IPS-18c (cell line): ENCODE measurements around the gene ZNF526.
"Not testable (repeated sequence)": the region's sequence is repeated elsewhere in the genome, so short reads cannot be mapped to it uniquely, and the experiment has no call there.

Experiments used
- H3K4me3 ChIP-seq: 2 replicates; pipeline ENCODE4 v1.7.0; 2013; ENCODE audit warnings: low read depth, mild to moderate bottlenecking, low read length, moderate library complexity; ENCODE audit not compliant: insufficient read depth
- H3K9me3 ChIP-seq: one replicate; pipeline ENCODE4 v1.6.1; 2013; ENCODE audit warnings: mild to moderate bottlenecking, low read length, moderate library complexity; ENCODE audit not compliant: control insufficient read depth, insufficient read depth

Gene ZNF526

GRCh38 chr19:42250183-42250665, 30.1 kb downstream of the ZNF526 start:
- H3K9me3 ChIP-seq: no peaks in the 10 kb centered on the region
- no peak overlapping the region for H3K4me3 ChIP-seq

DNA sequence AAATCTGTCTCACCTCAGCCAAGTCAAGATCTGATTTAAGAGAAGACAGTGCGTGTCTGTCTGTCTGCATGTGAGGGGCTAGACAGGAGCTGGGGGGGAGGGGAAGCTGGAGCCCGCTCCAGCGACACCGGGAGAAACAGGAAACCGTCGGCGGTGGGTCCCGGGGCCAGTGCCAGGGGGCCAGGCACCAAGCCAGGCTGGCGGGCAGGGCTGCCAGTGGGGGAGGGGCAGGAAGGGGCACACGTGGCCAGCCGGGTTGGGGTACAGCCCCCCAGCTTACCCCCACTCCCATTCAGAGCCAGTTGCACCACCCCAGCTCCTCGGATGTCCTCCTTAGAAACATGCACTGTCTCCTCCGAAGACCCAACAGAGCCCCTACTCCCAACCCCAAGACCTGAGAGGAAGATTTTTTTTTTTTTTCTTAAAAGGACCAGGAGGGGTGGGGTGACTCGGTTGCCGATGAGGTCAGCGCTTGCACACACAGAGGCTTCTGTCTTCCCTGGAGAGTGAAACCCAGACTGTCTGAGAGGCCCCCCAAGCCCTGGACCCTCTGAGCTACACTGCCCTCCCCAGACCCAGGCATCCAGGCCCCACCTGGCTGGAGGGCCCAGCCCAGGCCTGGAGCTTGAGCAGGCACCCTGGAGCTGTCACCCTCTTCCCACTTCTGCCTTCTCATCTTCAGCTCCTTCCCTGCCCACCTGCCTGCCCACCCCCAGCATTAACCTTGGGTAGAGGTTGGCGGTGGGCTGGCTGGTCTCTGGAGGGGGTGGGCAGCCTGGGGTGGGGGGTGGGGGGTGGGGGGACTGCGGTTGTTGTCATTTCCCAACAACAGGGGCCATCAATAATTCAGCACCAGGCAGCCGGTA, 30.8 kb downstream of the ZNF526 start:
- Histone ChIP-seq H3K9me3 (no peaks in the 10 kb centered on the region), H3K4me3 (no peak overlapping the region)

DNA sequence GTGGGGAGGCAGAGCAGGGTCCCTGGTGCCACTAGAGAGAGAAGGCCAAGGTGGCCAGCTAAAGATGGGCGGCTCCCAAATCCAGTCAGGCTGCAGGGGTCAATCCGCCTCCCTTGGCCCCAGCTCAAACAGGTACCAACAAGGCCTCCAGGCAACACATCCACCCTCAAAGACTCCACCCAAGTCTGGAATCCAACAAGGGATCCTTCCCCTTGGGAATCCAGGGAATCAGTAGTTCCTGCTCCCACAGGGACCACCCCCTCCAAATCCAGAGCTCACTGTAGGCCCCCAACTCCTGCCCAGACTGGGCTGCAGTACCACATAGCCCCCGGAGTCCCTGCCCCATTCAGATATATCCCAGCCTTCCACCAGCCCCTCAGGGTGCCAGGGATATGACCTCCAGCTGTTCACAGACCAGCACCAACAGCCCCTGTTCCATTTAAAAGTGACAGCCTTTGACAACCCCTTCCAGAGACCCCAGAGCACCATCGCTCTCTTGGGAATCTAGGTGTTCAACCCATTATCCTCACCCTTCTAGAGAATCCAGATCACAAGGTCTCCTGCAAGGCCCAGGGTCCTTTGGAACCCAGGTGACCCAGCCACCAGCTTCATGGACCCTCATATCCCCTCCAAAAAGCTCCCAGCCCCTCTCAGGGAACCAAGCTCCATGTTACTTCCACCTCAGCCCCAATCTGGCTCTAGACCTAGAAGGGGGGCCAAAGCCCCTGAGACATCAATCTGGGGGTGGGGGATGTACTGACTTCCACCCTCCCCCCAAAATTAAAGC, 31.7 kb downstream of the ZNF526 start:
- H3K4me3 ChIP-seq: peak overlapping the region; percentile 24
- no peaks in the 10 kb centered on the region for H3K9me3 ChIP-seq

DNA sequence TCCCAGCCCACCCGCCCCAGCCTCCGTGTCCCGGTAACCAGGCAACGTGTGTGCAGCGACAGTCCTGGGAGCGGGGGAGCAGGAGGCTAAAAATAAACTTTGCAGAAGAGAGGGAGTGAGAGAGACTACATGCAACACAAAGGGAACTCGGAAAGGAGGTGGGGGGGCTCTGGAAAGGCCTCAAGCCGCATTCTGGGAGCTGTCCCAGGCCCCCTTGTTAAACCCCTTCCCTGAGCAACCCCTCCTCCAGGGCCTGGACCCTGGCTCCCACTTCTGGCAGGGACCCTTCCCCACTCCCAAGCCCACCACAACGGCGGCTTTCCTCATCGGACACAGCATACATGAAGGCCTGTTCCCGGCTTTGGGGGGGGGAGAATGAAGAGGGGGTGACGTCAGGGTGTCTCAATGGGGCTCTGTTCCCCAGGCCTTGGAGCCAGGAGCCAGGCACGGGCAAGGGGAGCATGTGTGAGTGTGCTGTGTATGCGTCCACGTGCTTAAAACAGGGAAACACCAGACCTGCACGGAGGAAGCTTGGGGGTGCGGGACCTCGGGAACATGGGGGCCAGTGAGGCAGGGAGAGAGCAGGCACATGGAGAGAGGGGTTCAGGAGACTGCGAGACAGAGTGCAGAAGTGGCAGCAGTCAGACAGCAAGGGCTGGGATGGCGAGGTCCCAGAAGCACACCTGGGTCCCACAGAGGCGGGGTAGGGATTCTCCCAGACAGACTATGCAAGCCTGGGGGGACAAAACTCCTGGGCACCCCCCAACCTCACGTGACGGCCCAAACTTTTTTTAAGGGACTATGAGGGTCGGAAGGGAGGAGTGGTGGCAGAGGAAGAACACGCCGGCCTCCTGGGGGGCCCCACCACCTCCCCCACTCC, 32.5 kb downstream of the ZNF526 start:
- no peaks in the 10 kb centered on the region for H3K9me3 ChIP-seq
- H3K4me3 ChIP-seq: peak overlapping the region; percentile 85

GRCh38 chr19:42253245-42254088, 33.4 kb downstream of the ZNF526 start:
- H3K9me3 ChIP-seq: no peaks in the 10 kb centered on the region
- H3K4me3 ChIP-seq: peak overlapping the region; percentile 85

DNA sequence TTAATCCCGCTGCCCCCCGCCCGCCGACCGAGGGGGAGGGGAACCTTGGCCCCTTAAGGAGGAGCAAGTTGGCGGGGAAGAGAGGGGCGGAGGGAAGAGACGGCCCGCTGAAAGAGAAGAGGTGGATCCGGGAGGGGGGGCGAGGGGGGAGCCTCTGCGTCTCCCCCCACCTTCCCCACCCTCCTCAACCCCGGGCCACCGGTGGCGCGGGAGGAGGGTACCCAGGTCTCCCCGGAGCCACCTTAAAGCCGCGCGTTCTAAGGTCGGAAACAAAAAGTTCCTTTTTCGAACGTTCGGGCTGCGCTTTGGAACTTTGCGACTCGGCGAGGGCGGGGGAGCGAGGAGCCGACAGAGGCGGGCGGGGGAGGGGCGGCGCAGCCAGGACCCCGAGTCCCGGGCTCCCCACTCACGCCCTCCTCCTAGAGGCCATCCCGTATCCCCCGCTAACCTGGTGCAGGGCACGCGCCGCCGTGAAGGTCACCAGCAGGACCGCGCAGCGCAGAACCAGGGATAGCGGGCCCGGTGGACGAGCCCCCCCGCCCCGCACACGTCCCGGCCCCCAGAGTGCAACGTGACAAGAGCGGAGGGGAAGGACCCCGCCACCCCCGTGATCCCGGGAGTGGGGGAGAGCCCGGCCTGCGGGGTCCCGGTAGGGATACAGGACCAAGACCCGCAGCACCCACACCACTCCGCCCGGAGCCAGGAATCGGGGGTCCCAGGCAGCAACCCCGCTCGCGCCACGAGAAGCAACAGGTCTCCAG, 34.2 kb downstream of the ZNF526 start:
- Histone ChIP-seq H3K4me3 (peak overlapping the region; percentile 82), H3K9me3 (no peaks in the 10 kb centered on the region)

GRCh38 chr19:42254850-42255765, 35.0 kb downstream of the ZNF526 start, which contains the start of gene ERF:
Gene ERF, minus strand, starts transcription at chr19:42255128. Its CDS starts 129 bp downstream, at chr19:42254999.
- peak within 1 kb of the TSS; percentile 82 for H3K4me3 ChIP-seq
- no peaks in the 10 kb centered on the region for H3K9me3 ChIP-seq

DNA sequence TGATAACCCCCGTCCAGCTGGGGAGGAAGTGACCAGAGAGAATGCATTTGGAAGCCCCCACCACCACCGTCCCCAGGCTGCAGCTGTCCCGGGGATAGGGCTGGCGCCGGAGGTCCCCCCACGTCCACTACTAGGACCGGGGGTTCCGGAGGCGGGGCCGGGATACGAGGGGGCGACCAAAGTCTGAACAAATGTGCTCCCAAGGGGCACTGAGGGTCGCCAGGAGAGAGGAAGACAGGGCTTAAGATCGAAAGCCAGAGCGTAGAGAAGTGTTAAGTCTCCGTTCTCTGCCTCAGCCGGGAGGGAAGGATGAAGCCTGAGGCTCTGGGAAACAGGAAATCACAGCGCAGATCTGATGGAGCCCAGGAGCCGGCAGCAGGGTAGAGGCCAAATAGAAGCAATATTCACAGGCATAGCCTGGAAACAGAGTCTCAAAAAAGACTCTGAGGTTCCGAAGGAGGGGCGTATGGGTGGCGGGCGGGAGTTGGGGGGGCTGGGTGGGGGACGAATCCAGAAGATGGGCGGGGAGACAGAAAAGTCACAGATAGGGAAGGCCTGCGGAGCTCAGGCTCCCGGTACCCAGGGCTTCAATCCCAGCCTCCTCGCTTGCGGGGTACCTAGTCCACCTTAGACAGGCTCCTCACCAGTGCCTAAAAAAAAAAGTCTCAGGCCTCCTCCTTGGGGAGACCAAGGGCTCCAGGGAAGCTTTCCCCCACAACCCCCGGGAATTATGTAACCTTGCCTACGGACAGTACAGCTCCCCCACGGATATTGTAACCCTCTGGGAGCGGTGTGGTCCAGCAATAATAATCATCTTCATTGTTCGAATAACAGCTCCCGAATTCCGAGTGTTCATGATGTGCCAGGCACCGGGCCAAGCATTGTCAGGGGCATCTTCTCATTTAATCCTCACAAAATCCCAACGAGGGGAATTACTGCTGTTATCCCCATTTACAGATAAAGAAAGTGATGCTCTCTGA, 35.9 kb downstream of the ZNF526 start:
- H3K4me3 ChIP-seq: peak overlapping the region; percentile 64
- no peaks in the 10 kb centered on the region for H3K9me3 ChIP-seq

DNA sequence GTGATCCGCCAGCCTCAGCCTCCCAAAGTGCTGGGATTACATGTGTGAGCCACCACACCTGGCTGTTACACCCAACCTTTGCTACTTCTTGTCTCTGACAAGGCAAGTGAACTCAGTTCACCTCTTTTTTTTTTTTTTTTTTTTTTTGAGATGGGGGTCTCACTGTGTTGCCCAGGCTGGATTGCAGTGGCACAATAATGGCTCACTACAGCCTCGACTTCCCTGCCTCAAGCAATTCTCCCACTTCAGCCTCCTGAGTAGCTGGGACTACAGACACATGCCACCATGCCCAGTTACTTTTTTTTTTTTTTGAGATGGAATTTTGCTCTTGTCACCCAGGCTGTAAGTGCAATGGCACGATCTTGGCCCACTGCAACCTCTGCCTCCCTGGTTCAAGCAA, 37.7 kb downstream of the ZNF526 start:
- H3K4me3 ChIP-seq, H3K9me3 ChIP-seq: not testable (repeated sequence)

DNA sequence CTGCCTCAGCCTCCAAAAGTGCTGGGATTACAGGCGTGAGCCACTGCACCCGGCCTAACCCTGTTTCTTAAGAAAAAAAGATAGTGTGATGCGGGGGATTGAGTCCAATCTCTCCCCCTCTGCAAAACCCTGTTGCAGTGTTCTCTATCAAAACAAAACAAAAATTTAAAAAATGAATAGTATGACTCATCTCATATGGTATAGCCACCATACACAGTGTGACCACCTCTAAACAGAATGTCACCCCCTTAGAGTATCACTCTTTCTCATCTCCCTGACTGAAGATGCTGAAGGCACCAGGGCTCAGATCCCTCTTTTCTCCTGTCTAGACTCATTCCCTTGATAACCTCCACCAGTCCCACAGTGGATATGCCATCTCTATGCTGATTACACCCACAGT, 41.7 kb downstream of the ZNF526 start:
- Histone ChIP-seq H3K9me3 (no peaks in the 10 kb centered on the region), H3K4me3 (no peak overlapping the region)

GRCh38 chr19:42266105-42266504, 46.0 kb downstream of the ZNF526 start:
- H3K9me3 ChIP-seq, H3K4me3 ChIP-seq: not testable (repeated sequence)

DNA sequence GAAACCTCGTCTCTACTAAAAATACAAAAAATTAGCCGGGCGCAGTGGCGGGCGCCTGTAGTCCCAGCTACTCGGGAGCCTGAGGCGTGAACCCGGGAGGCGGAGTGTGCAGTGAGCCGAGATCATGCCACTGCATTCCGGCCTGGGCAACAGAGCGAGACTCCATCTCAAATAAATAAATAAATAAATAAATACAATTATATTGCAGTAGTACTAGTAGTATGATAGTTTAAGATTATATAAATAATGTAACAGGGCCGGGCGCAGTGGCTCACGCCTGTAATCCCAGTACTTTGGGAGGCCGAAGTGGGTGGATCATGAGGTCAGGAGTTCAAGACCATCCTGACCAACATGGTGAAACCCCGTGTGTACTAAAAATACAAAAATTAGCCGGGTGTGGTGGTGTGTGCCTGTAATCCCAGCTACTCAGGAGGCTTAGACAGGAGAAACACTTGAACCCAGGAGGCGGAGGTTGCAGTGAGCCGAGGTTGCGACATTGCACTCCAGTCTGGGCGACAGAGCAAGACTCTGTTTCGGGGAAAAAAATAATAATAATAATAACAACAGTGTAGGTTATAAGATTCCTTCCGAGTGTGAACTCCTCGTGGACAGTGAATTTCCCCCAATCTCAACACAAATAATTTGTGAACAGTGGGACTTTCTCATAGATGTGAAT, 47.0 kb downstream of the ZNF526 start:
- not testable (repeated sequence) for H3K4me3 ChIP-seq, H3K9me3 ChIP-seq

GRCh38 chr19:42267644-42268141, 47.6 kb downstream of the ZNF526 start:
- Histone ChIP-seq H3K4me3 (peak overlapping the region; percentile 97), H3K9me3 (no peaks in the 10 kb centered on the region)
